ENCODE measurements around the gene TET2.
"Not testable (repeated sequence)": the region's sequence is repeated elsewhere in the genome, so short reads cannot be mapped to it uniquely, and the experiment has no call there.

The TET2 gene

DNA sequence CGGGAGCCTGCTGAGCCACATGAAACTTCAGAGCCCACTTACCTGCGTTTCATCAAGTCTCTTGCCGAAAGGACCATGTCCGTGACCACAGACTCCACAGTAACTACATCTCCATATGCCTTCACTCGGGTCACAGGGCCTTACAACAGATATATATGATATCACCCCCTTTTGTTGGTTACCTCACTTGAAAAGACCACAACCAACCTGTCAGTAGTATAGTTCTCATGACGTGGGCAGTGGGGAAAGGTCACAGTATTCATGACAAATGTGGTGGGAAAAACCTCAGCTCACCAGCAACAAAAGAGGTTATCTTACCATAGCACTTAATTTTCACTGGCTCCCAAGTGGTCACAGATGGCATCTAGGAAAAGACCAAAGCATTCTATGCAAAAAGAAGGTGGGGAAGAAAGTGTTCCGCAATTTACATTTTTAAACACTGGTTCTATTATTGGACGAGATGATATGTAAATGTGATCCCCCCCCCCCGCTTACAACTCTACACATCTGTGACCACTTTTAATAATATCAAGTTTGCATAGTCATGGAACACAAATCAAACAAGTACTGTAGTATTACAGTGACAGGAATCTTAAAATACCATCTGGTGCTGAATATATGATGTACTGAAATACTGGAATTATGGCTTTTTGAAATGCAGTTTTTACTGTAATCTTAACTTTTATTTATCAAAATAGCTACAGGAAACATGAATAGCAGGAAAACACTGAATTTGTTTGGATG is 129.9 kb downstream of the TET2 start:
- ATAC-seq, result peak; percentile 61
- Mint-ChIP-seq H3K4me1 (peaks cover 51% of the 10 kb centered on the region), H3K27ac (no peak overlapping the region), H3K9me3 (peaks cover 0 to 5% of the 10 kb centered on the region in 2 donors), H3K27me3 (no peaks in the 10 kb centered on the region), H3K4me3 (no peak overlapping the region)
- peak in 1 of 2 donors; percentile 13 for DNase-seq

DNA sequence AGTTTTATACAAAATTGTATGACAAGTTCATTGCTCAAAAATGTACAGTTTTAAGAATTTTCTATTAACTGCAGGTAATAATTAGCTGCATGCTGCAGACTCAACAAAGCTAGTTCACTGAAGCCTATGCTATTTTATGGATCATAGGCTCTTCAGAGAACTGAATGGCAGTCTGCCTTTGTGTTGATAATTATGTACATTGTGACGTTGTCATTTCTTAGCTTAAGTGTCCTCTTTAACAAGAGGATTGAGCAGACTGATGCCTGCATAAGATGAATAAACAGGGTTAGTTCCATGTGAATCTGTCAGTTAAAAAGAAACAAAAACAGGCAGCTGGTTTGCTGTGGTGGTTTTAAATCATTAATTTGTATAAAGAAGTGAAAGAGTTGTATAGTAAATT is 131.0 kb downstream of the TET2 start:
- no peaks in the 10 kb centered on the region for H3K27me3 Mint-ChIP-seq
- peaks cover 0 to 6% of the 10 kb centered on the region in 2 donors for H3K9me3 Mint-ChIP-seq
- H3K27ac Mint-ChIP-seq, result no peak overlapping the region

DNA sequence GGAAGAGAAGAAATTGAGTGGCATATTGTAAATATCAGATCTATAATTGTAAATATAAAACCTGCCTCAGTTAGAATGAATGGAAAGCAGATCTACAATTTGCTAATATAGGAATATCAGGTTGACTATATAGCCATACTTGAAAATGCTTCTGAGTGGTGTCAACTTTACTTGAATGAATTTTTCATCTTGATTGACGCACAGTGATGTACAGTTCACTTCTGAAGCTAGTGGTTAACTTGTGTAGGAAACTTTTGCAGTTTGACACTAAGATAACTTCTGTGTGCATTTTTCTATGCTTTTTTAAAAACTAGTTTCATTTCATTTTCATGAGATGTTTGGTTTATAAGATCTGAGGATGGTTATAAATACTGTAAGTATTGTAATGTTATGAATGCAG is 132.6 kb downstream of the TET2 start:
- ATAC-seq (no peak), DNase-seq (no peak)
- Mint-ChIP-seq H3K4me1 (peaks cover 23% of the 10 kb centered on the region), H3K4me3 (no peak overlapping the region), H3K27ac (no peak overlapping the region), H3K9me3 (peaks cover 0 to 6% of the 10 kb centered on the region in 2 donors), H3K27me3 (no peaks in the 10 kb centered on the region)

More for the DNA sequence above, 131.0 kb downstream of the TET2 start:
- Mint-ChIP-seq H3K4me3 (no peak overlapping the region), H3K4me1 (peaks cover 39% of the 10 kb centered on the region)
- DNase-seq (no peak), ATAC-seq (no peak)

DNA sequence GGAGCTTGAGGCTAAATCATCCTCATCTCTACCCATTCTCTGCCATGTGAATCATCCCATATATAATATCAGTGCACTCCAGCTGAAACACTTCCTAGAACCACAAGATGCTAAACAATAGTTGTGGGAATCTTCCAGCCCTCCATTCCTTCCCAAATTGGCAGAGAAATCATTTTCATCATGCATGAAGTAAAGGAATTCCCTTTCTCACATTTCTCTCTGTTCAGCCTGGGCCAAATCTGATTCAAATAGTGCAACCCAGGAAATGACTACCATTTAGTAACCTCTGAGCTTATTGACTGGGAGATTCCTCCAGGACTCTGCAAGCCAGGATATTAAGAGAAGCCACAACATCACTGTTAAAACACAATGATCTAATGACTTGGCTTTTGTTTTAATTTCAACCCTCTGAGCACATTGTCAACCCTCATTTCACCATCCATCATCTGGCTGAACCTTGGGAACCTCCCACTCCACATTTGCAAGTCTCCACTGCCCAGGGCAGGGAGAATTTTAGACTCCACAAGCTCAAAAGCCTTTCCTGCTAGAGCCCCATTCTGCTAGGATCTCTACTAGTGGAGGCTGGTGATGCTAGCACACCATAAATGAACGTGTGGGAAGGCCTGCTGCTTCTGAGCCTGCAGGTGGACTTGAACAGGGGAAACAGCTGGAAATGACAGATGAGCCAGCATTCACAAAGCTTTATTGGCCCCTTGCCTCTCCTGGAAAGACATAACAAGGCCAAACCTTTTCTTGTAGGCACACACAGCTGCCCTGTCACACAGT is 133.9 kb downstream of the TET2 start:
- peaks cover 4 to 6% of the 10 kb centered on the region in 2 donors for H3K9me3 Mint-ChIP-seq
- no peak for DNase-seq
- peak; percentile 31 for ATAC-seq
- H3K27me3 Mint-ChIP-seq, result no peaks in the 10 kb centered on the region
- H3K4me1 Mint-ChIP-seq, result peaks cover 17% of the 10 kb centered on the region
- H3K4me3 Mint-ChIP-seq, result no peak overlapping the region
- H3K27ac Mint-ChIP-seq, result peak overlapping the region in 1 of 2 donors; percentile 38

GRCh38 chr4:105281124-105281415 is 134.4 kb downstream of the TET2 start:
- DNase-seq (no peak), ATAC-seq (no peak)
- no peaks in the 10 kb centered on the region for H3K27me3 Mint-ChIP-seq
- no peak overlapping the region for H3K27ac Mint-ChIP-seq
- no peak overlapping the region for H3K4me3 Mint-ChIP-seq
- peaks cover 14% of the 10 kb centered on the region for H3K4me1 Mint-ChIP-seq
- peaks cover 6 to 9% of the 10 kb centered on the region in 2 donors for H3K9me3 Mint-ChIP-seq

DNA sequence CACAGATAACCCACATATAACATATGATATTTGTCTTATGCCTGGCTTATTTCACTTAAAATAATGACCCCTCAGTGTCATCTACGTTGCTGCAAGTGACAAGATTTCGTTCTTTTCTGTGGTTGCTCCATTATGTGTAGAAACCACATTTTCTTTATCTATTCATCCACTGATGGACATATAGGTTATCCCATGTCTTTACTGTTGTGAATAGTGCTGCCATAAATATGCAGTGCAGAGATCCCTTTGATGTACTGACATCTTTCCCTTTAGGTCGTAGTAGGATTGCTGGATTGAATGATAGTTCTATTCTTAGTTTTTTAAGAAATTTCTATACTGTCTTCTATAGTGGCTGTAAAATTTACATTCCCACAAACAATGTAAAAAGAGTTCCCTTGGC is 135.8 kb downstream of the TET2 start:
- Mint-ChIP-seq H3K27ac (no peak overlapping the region), H3K27me3 (no peaks in the 10 kb centered on the region), H3K9me3 (peaks cover 11 to 18% of the 10 kb centered on the region in 2 donors), H3K4me1 (peaks cover 11% of the 10 kb centered on the region), H3K4me3 (no peak overlapping the region)
- ATAC-seq (no peak), DNase-seq (no peak)

- H3K27me3 Mint-ChIP-seq, result no peaks in the 10 kb centered on the region
- H3K9me3 Mint-ChIP-seq, result peaks cover 11 to 26% of the 10 kb centered on the region in 2 donors
- DNase-seq (no peak), ATAC-seq (no peak)
- peaks cover 11% of the 10 kb centered on the region for H3K4me1 Mint-ChIP-seq
- no peak overlapping the region for H3K4me3 Mint-ChIP-seq
- H3K27ac Mint-ChIP-seq, result no peak overlapping the region
Measured at GRCh38 chr4:105283501-105283900, 136.8 kb downstream of the TET2 start.

- Mint-ChIP-seq H3K4me1 (peaks cover 5% of the 10 kb centered on the region), H3K4me3 (no peak overlapping the region)
Measured at GRCh38 chr4:105288121-105288520, 141.4 kb downstream of the TET2 start.

GRCh38 chr4:105291925-105292324 is 145.2 kb downstream of the TET2 start:
- ATAC-seq (no peak), DNase-seq (no peak)
- Mint-ChIP-seq H3K27ac (no peak overlapping the region), H3K27me3 (no peaks in the 10 kb centered on the region), H3K9me3 (peaks cover 15 to 22% of the 10 kb centered on the region in 2 donors), H3K4me1 (no peaks in the 10 kb centered on the region), H3K4me3 (no peak overlapping the region)

More at GRCh38 chr4:105288121-105288520, 141.4 kb downstream of the TET2 start:
- DNase-seq (no peak), ATAC-seq (no peak)
- Mint-ChIP-seq H3K27ac (no peak overlapping the region), H3K9me3 (peaks cover 13 to 31% of the 10 kb centered on the region in 2 donors), H3K27me3 (no peaks in the 10 kb centered on the region)

- ATAC-seq (no peak), DNase-seq (no peak)
- no peak overlapping the region for H3K27ac Mint-ChIP-seq
- no peaks in the 10 kb centered on the region for H3K4me1 Mint-ChIP-seq
- H3K9me3 Mint-ChIP-seq, result peaks cover 14 to 26% of the 10 kb centered on the region in 2 donors
- H3K27me3 Mint-ChIP-seq, result no peaks in the 10 kb centered on the region
- H3K4me3 Mint-ChIP-seq, result no peak overlapping the region
Measured at GRCh38 chr4:105293360-105293759, 146.7 kb downstream of the TET2 start.

- Mint-ChIP-seq H3K4me3 (no peak overlapping the region), H3K27me3 (no peaks in the 10 kb centered on the region), H3K9me3 (peaks cover 29 to 48% of the 10 kb centered on the region in 2 donors), H3K27ac (no peak overlapping the region), H3K4me1 (no peaks in the 10 kb centered on the region)
- DNase-seq, result no peak
- no peak for ATAC-seq
Measured at GRCh38 chr4:105296672-105297071, 150.0 kb downstream of the TET2 start.

GRCh38 chr4:105299027-105299426 is 152.4 kb downstream of the TET2 start:
- not testable (repeated sequence) for ATAC-seq, H3K27me3 Mint-ChIP-seq, H3K27ac Mint-ChIP-seq, H3K4me3 Mint-ChIP-seq, H3K4me1 Mint-ChIP-seq, DNase-seq
- H3K9me3 Mint-ChIP-seq, result peaks cover 40 to 62% of the 10 kb centered on the region in 2 donors

DNA sequence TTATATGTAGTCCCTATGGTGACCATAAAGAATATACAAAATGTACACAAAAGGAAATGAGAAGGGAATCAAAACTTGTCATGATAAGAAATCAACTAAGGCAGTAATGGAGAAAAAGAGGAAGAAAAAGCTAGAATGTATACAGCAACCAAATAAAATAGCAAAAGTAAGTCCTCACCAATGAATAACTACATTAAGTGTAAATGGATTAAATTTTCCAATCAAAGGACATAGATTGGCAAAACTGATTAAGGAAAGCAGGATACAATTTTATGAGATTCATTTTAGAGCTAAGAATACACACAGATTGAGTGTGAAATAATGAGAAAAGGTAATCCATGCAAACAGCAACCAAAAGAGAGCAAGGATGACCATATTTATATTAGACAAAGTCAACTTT is 157.4 kb downstream of the TET2 start:
- Mint-ChIP-seq H3K4me3 (no peak overlapping the region), H3K27ac (no peak overlapping the region), H3K9me3 (peaks cover 42 to 52% of the 10 kb centered on the region in 2 donors), H3K27me3 (no peaks in the 10 kb centered on the region), H3K4me1 (peaks cover 24% of the 10 kb centered on the region)
- ATAC-seq (no peak), DNase-seq (no peak)

GRCh38 chr4:105305019-105305836 is 158.6 kb downstream of the TET2 start:
- no peaks in the 10 kb centered on the region for H3K27me3 Mint-ChIP-seq
- ATAC-seq, result no peak
- H3K4me3 Mint-ChIP-seq, result peak overlapping the region in 1 of 2 donors; percentile 52

DNA sequence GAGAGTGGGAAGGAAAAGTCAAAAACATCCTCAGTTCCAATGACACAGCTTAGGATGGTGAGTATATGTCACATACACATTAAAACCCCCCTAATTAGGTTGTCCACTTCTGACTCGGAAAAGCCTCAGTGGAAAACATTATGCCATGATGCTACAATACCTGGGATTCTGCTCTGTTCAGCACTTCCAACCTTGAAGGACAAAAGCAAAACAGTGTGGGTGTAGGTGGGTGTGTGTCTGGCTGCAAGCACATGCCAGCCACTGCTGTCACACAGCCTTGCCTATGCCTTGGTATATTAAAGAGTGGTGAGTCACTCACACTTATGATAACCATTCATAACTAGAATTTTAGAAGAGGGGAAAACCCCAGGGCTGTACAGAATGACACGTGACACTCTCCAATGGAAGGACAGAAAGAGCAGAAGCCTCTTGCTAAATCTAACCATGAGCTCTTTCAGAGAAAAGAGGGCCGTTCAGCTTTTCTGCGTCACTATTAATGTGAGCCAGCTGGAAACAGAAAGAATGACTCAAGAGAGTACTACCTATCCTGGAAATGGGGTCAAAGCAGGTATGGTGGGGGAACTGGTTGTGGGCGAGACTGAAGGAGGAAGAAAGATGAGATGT is 159.6 kb downstream of the TET2 start:
- H3K27ac Mint-ChIP-seq, result peak overlapping the region; percentile 68 to 92
- H3K4me3 Mint-ChIP-seq, result peak overlapping the region in 1 of 2 donors; percentile 46
- peaks cover 44 to 52% of the 10 kb centered on the region in 2 donors for H3K9me3 Mint-ChIP-seq
- H3K4me1 Mint-ChIP-seq, result peaks cover 24% of the 10 kb centered on the region
- peak; percentile 95 for ATAC-seq
- DNase-seq, result peak; percentile 70 to 85
- H3K27me3 Mint-ChIP-seq, result no peaks in the 10 kb centered on the region

More at GRCh38 chr4:105305019-105305836, 158.6 kb downstream of the TET2 start:
- peak in 1 of 2 donors; percentile 12 for DNase-seq
- H3K9me3 Mint-ChIP-seq, result peaks cover 42 to 52% of the 10 kb centered on the region in 2 donors
- peaks cover 24% of the 10 kb centered on the region for H3K4me1 Mint-ChIP-seq
- H3K27ac Mint-ChIP-seq, result peak overlapping the region in 1 of 2 donors; percentile 92

All from stimulated activated naive CD8-positive, alpha-beta T cell treated with anti-CD3 and anti-CD28 coated beads, Interleukin-15, amount 100 ng/mL, for 72 hours (primary cell).